Progenitor cell of endocrine pancreas (in vitro differentiated cells): Measurements from ENCODE around the gene MTX3. TPM values are rescaled to one million over a fixed set of nuclear protein-coding genes. Genes with fewer than 3 reads are reported as not detected.
A peak's percentile ranks its signal among the peaks of the same experiment; 100 is the strongest.

Experiments
- DNase-seq: peaks from one replicate; pipeline ENCODE4 v3.0.0; 2021; ENCODE audit warnings: low spot score; ENCODE audit not compliant: unreplicated experiment
- H3K27ac Mint-ChIP-seq: 2 replicates; pipeline ENCODE4 v1.8.0; 2021; ENCODE audit warnings: mild to moderate bottlenecking, moderate library complexity, mixed read lengths
- H3K27me3 Mint-ChIP-seq: 2 replicates; pipeline ENCODE4 v1.8.0; 2021; ENCODE audit warnings: mixed read lengths
- H3K36me3 Mint-ChIP-seq: 2 replicates; pipeline ENCODE4 v1.8.0; 2022; ENCODE audit warnings: mixed read lengths; ENCODE audit not compliant: insufficient read depth
- H3K4me1 Mint-ChIP-seq: 2 replicates; pipeline ENCODE4 v1.8.0; 2021; ENCODE audit warnings: low read depth, mixed read lengths
- H3K4me3 Mint-ChIP-seq: 2 replicates; pipeline ENCODE4 v1.8.0; 2021; ENCODE audit warnings: low read depth, mild to moderate bottlenecking, moderate library complexity, mixed read lengths
- H3K9me3 Mint-ChIP-seq: 2 replicates; pipeline ENCODE4 v1.8.0; 2021; ENCODE audit warnings: low read depth, mixed read lengths
- CTCF ChIP-seq: fragments of 200-600 bp; sonication (generic); IDR thresholded peaks from one replicate; pipeline ENCODE4 v1.5.0; 2021; ENCODE audit warnings: antibody characterized with exemption, mild to moderate bottlenecking; ENCODE audit not compliant: unreplicated experiment
- total RNA-seq: library from RNA; stranded (reverse); gene quantifications from 2 replicates; pipeline ENCODE4 v1.2.1, GENCODE V29; 2021

The MTX3 gene
- total RNA-seq, 1 donor from 2014 or later, result 24.7 TPM

- peaks cover 10% of the 10 kb centered on the region for H3K27me3 Mint-ChIP-seq
- H3K4me1 Mint-ChIP-seq, result peaks cover 10% of the 10 kb centered on the region
- no peak for TF ChIP-seq CTCF
- no peak overlapping the region for H3K27ac Mint-ChIP-seq
- H3K9me3 Mint-ChIP-seq, result peaks cover 2% of the 10 kb centered on the region
- H3K36me3 Mint-ChIP-seq, result peaks cover 4% of the 10 kb centered on the region
- H3K4me3 Mint-ChIP-seq, result no peak overlapping the region
- no peak for DNase-seq
These were observed 2.0 kb upstream of the MTX3 start for GRCh38 chr5:79992891-79993657.

GRCh38 chr5:79990205-79990597 lies 861 bp downstream of the MTX3 start:
- H3K36me3 Mint-ChIP-seq, result peaks cover 20% of the 10 kb centered on the region
- peak overlapping the region; percentile 97 for H3K27ac Mint-ChIP-seq
- no peak for DNase-seq
- H3K4me3 Mint-ChIP-seq, result peak overlapping the region; percentile 88
- TF ChIP-seq CTCF, result no peak
- H3K9me3 Mint-ChIP-seq, result peaks cover 2% of the 10 kb centered on the region
- peaks cover 7% of the 10 kb centered on the region for H3K27me3 Mint-ChIP-seq
- H3K4me1 Mint-ChIP-seq, result peaks cover 12% of the 10 kb centered on the region

GRCh38 chr5:79986260-79986659 lies 4.8 kb downstream of the MTX3 start:
- Mint-ChIP-seq H3K9me3 (no peaks in the 10 kb centered on the region), H3K36me3 (peaks cover 32% of the 10 kb centered on the region), H3K27me3 (no peaks in the 10 kb centered on the region), H3K4me3 (no peak overlapping the region), H3K4me1 (peaks cover 9% of the 10 kb centered on the region), H3K27ac (no peak overlapping the region)
- TF ChIP-seq CTCF, result no peak
- no peak for DNase-seq

- DNase-seq, result no peak
- Mint-ChIP-seq H3K27me3 (no peaks in the 10 kb centered on the region), H3K36me3 (peaks cover 36% of the 10 kb centered on the region), H3K4me1 (peaks cover 6% of the 10 kb centered on the region), H3K9me3 (no peaks in the 10 kb centered on the region), H3K27ac (no peak overlapping the region), H3K4me3 (no peak overlapping the region)
- TF ChIP-seq CTCF, result no peak
These were observed 5.8 kb downstream of the MTX3 start for GRCh38 chr5:79985288-79985687.

GRCh38 chr5:79984363-79984762 lies 6.7 kb downstream of the MTX3 start:
- no peaks in the 10 kb centered on the region for H3K9me3 Mint-ChIP-seq
- DNase-seq, result no peak
- H3K4me3 Mint-ChIP-seq, result no peak overlapping the region
- peaks cover 36% of the 10 kb centered on the region for H3K36me3 Mint-ChIP-seq
- H3K4me1 Mint-ChIP-seq, result peaks cover 1% of the 10 kb centered on the region
- no peak for TF ChIP-seq CTCF
- no peak overlapping the region for H3K27ac Mint-ChIP-seq
- no peaks in the 10 kb centered on the region for H3K27me3 Mint-ChIP-seq
